Ovary (tissue), 9 donors: ENCODE data around the gene PTCHD4. TPM values are rescaled to one million over a fixed set of nuclear protein-coding genes. Genes with fewer than 3 reads are reported as not detected.

Experiments used
- DNase-seq, 5 donors: peaks; one replicate each; pipeline ENCODE4 v3.0.0-alpha.2; 2019 to 2020
- H3K27ac ChIP-seq, 2 donors: fragments of 200-600 bp; one replicate each; pipeline versions ENCODE4 v1.5.1 to v1.8.0; 2019 to 2022
- H3K27me3 ChIP-seq: fragments of 200-600 bp; one replicate; pipeline ENCODE4 v1.8.0; 2022
- H3K36me3 ChIP-seq: fragments of 200-600 bp; sonication (generic); one replicate; pipeline ENCODE4 v1.5.1; 2019
- H3K4me1 ChIP-seq: one replicate; pipeline ENCODE4 v1.8.1; 2013; ENCODE audit warnings: mild to moderate bottlenecking, moderate library complexity; ENCODE audit not compliant: insufficient read depth
- H3K4me3 ChIP-seq: fragments of 200-600 bp; sonication (generic); one replicate; pipeline ENCODE4 v1.5.1; 2017
- H3K9me3 ChIP-seq, 2 donors: fragments of 200-600 bp in 1 of 2; sonication (generic) in 1 of 2; one replicate each; pipeline versions ENCODE4 v1.5.1 to v1.8.1; 2013 to 2019; ENCODE audit warnings: mild to moderate bottlenecking in 1 of 2, moderate library complexity in 1 of 2
- EP300 ChIP-seq: sonication (generic); formaldehyde crosslinking; IDR thresholded peaks from one replicate; pipeline ENCODE4 v1.6.1; 2017; ENCODE audit warnings: antibody characterized with exemption
- POLR2A ChIP-seq: fragments of 450-650 bp; IDR thresholded peaks from one replicate; pipeline ENCODE4 v1.6.1; 2017; ENCODE audit warnings: antibody characterized with exemption, mild to moderate bottlenecking, moderate library complexity
- WGBS, 3 donors: extraction: QIAGEN DNeasy Blood & Tissue Kit in 1 of 3; methylation state at CpG; one replicate each; pipeline versions ENCODE4 v1.1.5 to v1.1.7; 2013 to 2017; 5-methylcytosine and 5-hydroxymethylcytosine counted together
- intact Hi-C, 4 donors: fragments of 100-400 bp; cut with DNase I; formaldehyde crosslinking; loops; one replicate each; pipeline versions ENCODE4 v1.11.0 to v1.15.1; 2022 to 2023
- polyA plus RNA-seq, 2 donors: library from polyadenylated mRNA; stranded (reverse); fragments of 200-250 nt in 1 of 2; fragments of 350-450 nt in 1 of 2; fragmentation: Illumina TruSeq in 1 of 2; extraction: RNeasy Lipid Tissue Mini Kit (QIAGEN cat#74804) in 1 of 2; gene quantifications; one replicate each; pipeline ENCODE4 v1.2.3, GENCODE V29; 2013 to 2014
- total RNA-seq, 7 donors: library from RNA; depleted of rRNA in 2 of 7; stranded (reverse); fragments of >200 nt in 2 of 7; fragmentation: NEBNext Ultra II Directional in 3 of 7; extraction: Animal tissue kit (Norgen Biotek cat#: 25700) in 3 of 7; gene quantifications; one replicate each; pipeline versions ENCODE4 v1.1.0 to v1.2.4, GENCODE V29; 2016 to 2023
- TF ChIP-seq, protein P1 (sequence below), 3 donors: fragments of 450-650 bp in 2 of 3; fragments of 200-600 bp in 1 of 3; IDR thresholded peaks; one replicate each; pipeline versions ENCODE4 v1.5.1 to v1.8.0; 2016 to 2022; ENCODE audit warnings: antibody characterized with exemption in 3 of 3, mild to moderate bottlenecking in 1 of 3
- donor health status: DM: no; HTN: no; CAD: no; lungs with moderate emphysema.
- donor health status: DM: no; HTN: no; CAD: no.
- donor health status: Bipolar disorder and iron deficiency.
- donor health status: DM: yes; HTN: yes; CAD: no.
- donor health status: DM: no; HTN: no; CAD: no.
- donor health status: DM: yes; HTN: yes; CAD: no.

PTCHD4 gene
- total and polyA plus RNA-seq, 9 donors = 0.07 to 4.6 (median 0.81) TPM

DNA sequence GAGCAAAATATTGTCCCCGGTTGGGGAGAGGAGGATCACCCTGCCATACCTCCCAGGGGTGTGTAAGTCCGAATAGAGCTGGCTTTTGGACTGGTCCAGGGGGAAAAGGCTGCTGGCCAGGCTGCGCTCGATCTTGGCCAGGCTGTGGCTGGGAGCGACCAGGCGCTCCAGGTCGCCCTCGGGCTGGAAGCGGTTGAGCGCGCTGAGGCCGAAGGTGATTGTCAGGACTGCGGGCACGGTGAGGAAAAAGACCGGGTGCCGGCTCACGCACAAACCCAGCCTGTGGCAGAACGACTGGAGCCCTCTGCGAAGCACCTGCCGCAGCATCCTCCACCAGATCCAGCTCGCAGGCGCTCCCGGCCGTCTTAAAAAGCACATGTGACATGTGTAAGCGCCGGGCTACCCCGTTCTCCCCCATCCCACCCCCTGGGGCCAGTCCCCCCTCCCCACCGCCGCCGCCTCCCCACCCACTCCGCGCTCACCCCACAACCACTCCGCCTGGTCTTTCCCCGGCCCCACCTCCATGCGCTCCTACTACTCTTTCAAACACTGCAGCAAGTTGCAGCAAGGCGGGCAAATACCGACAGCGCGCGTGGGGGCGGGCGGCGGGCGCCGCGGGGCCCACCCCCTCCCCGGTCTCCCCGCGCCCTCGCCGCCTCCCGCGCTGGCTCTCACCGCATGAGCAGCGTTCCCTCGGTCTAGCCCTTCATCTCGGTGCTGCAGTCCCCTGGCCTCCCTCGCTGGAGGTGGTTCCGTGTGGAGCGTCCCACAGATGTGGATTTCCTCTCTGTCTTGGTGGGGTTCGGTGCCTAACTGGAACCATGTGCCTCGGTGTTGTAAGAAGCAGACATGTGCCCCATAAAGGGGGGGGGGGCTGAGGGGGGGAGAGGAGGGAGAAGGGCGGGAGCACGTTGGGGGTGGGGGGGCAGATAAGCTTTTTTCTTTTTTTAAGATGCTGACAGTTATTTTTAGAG lies 42.4 kb downstream of the PTCHD4 start:
- Histone ChIP-seq H3K27ac (no peak overlapping the region), H3K9me3 (no peaks in the 10 kb centered on the region), H3K36me3 (no peaks in the 10 kb centered on the region), H3K27me3 (no peaks in the 10 kb centered on the region), H3K4me1 (no peaks in the 10 kb centered on the region), H3K4me3 (no peak overlapping the region)
- intact Hi-C loops = no loop called here
- 1 to 3% (median 1%) methylated on average over 48 to 64 of the region's 64 CpGs for WGBS, 3 donors
- TF ChIP-seq, protein P1, sequence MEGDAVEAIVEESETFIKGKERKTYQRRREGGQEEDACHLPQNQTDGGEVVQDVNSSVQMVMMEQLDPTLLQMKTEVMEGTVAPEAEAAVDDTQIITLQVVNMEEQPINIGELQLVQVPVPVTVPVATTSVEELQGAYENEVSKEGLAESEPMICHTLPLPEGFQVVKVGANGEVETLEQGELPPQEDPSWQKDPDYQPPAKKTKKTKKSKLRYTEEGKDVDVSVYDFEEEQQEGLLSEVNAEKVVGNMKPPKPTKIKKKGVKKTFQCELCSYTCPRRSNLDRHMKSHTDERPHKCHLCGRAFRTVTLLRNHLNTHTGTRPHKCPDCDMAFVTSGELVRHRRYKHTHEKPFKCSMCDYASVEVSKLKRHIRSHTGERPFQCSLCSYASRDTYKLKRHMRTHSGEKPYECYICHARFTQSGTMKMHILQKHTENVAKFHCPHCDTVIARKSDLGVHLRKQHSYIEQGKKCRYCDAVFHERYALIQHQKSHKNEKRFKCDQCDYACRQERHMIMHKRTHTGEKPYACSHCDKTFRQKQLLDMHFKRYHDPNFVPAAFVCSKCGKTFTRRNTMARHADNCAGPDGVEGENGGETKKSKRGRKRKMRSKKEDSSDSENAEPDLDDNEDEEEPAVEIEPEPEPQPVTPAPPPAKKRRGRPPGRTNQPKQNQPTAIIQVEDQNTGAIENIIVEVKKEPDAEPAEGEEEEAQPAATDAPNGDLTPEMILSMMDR (IDR thresholded peaks at IDR 0.05) = no peak
- TF ChIP-seq EP300 = no peak
- TF ChIP-seq POLR2A = no peak
- no peak for DNase-seq

DNA sequence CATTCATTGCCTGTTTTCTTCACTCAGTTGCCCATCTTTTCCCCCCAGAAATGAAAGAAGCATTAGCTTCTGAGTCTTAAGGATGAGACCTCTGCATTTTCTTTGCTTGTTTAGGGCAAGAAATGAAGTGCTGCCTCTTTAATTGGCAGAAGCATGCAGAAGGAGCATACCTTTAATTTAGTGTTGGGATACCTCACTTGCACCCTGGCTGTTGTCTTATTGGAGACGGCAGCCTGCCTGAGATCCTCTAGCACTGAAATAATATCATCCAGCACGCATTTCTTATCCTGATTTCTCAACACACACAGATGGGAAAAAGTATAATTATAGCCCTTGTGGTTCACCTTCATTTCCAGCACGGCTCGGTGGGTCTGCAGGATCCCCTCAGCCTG lies 43.1 kb downstream of the PTCHD4 start:
- 3 to 10% (median 4%) methylated on average over 4 of the region's 4 CpGs for WGBS, 3 donors
- TF ChIP-seq POLR2A = no peak
- no peak for TF ChIP-seq EP300
- TF ChIP-seq, protein P1 (IDR thresholded peaks at IDR 0.05) = no peak
- Histone ChIP-seq H3K9me3 (no peaks in the 10 kb centered on the region), H3K36me3 (no peaks in the 10 kb centered on the region), H3K27me3 (no peaks in the 10 kb centered on the region), H3K4me1 (no peaks in the 10 kb centered on the region), H3K4me3 (no peak overlapping the region), H3K27ac (no peak overlapping the region)
- DNase-seq = no peak
- intact Hi-C loops = no loop called here

DNA sequence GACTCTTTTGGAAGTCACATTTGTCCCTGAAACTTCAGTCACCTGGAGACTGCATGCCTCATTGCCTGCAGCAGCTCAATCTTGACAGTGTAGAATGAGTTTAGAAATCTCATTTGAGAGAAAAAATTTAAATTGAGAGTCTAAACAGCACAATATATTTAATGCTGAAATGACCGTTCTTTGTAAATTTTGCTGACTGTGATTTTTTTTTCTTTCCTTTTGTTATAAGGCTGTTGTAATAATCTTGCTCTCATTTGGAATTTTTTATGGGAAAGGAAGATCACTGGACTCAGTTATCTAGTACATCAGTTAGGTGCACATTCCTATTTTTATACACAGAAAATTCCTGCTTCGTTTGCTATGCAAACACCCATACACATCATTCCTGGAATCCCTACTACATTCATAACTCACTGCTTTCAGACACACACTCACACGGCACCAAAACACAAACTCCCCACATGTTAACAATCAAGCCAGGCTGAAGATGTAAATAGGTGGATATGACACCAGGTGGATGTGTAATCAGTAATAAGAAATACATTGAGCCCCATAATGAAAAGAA lies 43.8 kb downstream of the PTCHD4 start:
- Histone ChIP-seq H3K27me3 (no peaks in the 10 kb centered on the region), H3K27ac (no peak overlapping the region), H3K4me1 (no peaks in the 10 kb centered on the region), H3K4me3 (no peak overlapping the region), H3K36me3 (no peaks in the 10 kb centered on the region), H3K9me3 (no peaks in the 10 kb centered on the region)
- 20 to 35% (median 21%) methylated on average over 3 of the region's 3 CpGs for WGBS, 3 donors
- intact Hi-C loops = no loop called here
- DNase-seq = no peak
- no peak for TF ChIP-seq POLR2A
- no peak for TF ChIP-seq EP300
- TF ChIP-seq, protein P1 (IDR thresholded peaks at IDR 0.05) = no peak

DNA sequence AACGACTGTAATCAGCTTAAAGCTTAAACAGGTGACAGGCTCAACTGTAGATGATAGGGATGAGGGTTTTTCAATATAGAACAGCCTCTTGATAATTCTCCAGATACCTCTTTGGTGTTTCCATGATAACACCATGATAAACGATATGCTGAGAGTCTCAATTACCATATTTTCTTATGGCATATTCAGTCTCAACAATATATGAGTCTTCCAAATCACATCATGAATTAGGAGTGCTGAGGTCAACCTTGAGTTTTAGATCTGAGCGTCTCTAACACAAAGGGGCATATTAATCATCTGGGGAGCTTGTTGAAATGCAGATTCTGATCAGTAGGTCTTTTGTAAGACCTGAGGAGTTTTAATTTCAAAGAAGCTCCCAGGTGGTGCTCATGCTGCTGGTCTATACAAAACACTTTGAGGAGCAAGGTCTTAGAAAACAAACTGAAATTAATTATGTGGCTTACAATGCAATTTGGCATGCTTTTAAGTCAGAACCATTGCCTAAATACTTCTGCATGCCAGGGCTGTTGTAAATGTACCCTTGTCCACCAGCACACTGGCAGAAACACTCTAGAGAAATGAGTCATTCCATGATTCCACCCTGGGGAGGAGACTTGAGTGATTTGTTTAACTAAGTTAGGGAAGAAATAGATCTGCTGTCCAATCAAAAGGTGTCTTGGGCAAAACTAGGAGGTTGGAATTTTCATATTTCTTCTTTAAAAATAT lies 49.6 kb downstream of the PTCHD4 start:
- no peak overlapping the region for H3K27ac ChIP-seq
- no peaks in the 10 kb centered on the region for H3K36me3 ChIP-seq
- TF ChIP-seq POLR2A (no peak), EP300 (no peak)
- TF ChIP-seq, protein P1 (IDR thresholded peaks at IDR 0.05) = no peak
- no peak for DNase-seq
- H3K9me3 ChIP-seq = no peaks in the 10 kb centered on the region
- no peaks in the 10 kb centered on the region for H3K4me1 ChIP-seq
- no peak overlapping the region for H3K4me3 ChIP-seq
- WGBS, 3 donors = 47 to 57% (median 55%) methylated on average over 3 of the region's 3 CpGs
- intact Hi-C loops = no loop called here
- no peaks in the 10 kb centered on the region for H3K27me3 ChIP-seq
